Tibial artery (tissue), 4 donors: Measurements from ENCODE around the gene LZTS2.

Source experiments
- DNase-seq, 2 donors: peaks; one replicate each; pipeline ENCODE4 v3.0.0-alpha.2; 2019
- H3K27ac ChIP-seq, 2 donors: fragments of 200-600 bp; sonication (generic) in 1 of 2; 1 replicate in 1 of 2; 2 replicates in 1 of 2; pipeline ENCODE4 v1.5.1; 2018 to 2019; ENCODE audit warnings: mild to moderate bottlenecking in 1 of 2
- H3K27me3 ChIP-seq, 2 donors: fragments of 200-600 bp; sonication (generic) in 1 of 2; one replicate each; pipeline versions ENCODE4 v1.5.1 to v1.6.0; 2016 to 2019
- H3K36me3 ChIP-seq, 3 donors: fragments of 200-600 bp; sonication (generic) in 2 of 3; one replicate each; pipeline ENCODE4 v1.5.1; 2016 to 2019; ENCODE audit warnings: mild to moderate bottlenecking in 2 of 3
- H3K4me1 ChIP-seq, 4 donors: fragments of 200-600 bp; sonication (generic) in 2 of 4; 1 replicate in 3 of 4; 2 replicates in 1 of 4; pipeline ENCODE4 v1.5.1; 2016 to 2019
- H3K4me3 ChIP-seq, 2 donors: fragments of 200-600 bp; sonication (generic) in 1 of 2; 1 replicate in 1 of 2; 2 replicates in 1 of 2; pipeline ENCODE4 v1.5.1; 2018 to 2019; ENCODE audit warnings: mild to moderate bottlenecking in 2 of 2
- H3K9me3 ChIP-seq, 3 donors: fragments of 200-600 bp; sonication (generic) in 1 of 3; one replicate each; pipeline ENCODE4 v1.5.1; 2016 to 2019
- CTCF ChIP-seq, 2 experiments: fragments of 200-600 bp in 1 of 2; fragments of 450-650 bp in 1 of 2; IDR thresholded peaks; one replicate each; pipeline ENCODE4 v1.5.1; 2017 to 2019; ENCODE audit warnings: antibody characterized with exemption in 2 of 2, mild to moderate bottlenecking in 1 of 2, moderate library complexity in 1 of 2
- intact Hi-C: fragments of 100-400 bp; cut with DNase I; formaldehyde crosslinking; loops from one replicate; pipeline ENCODE4 v1.15.0; 2023; ENCODE audit warnings: low total_unique reads

LZTS2 gene

GRCh38 chr10:101019440-101019703 is 19.8 kb downstream of the LZTS2 start:
- intact Hi-C loops: no loop called here
- no peak for TF ChIP-seq CTCF (IDR thresholded peaks at IDR 0.05)
- H3K27ac ChIP-seq: no peak overlapping the region
- H3K4me3 ChIP-seq: no peak overlapping the region
- no peaks in the 10 kb centered on the region for H3K36me3 ChIP-seq
- no peak for DNase-seq
- no peaks in the 10 kb centered on the region for H3K9me3 ChIP-seq
- H3K27me3 ChIP-seq: peaks cover 0 to 54% of the 10 kb centered on the region in 2 donors
- H3K4me1 ChIP-seq: peaks cover 0 to 7% (median 6%) of the 10 kb centered on the region in 4 donors

- DNase-seq: no peak
- intact Hi-C loops: no loop called here
- H3K27me3 ChIP-seq: peaks cover 0 to 53% of the 10 kb centered on the region in 2 donors
Observed at GRCh38 chr10:101020427-101021075, 20.9 kb downstream of the LZTS2 start.

GRCh38 chr10:101021239-101021638 is 21.6 kb downstream of the LZTS2 start:
- Histone ChIP-seq H3K27ac (no peak overlapping the region), H3K4me1 (peaks cover 0 to 7% (median 6%) of the 10 kb centered on the region in 4 donors), H3K36me3 (no peaks in the 10 kb centered on the region), H3K9me3 (no peaks in the 10 kb centered on the region), H3K4me3 (no peak overlapping the region), H3K27me3 (peaks cover 0 to 47% of the 10 kb centered on the region in 2 donors)
- DNase-seq: no peak
- TF ChIP-seq CTCF (IDR thresholded peaks at IDR 0.05): no peak
- intact Hi-C loops: no loop called here

More at GRCh38 chr10:101020427-101021075, 20.9 kb downstream of the LZTS2 start:
- Histone ChIP-seq H3K36me3 (no peaks in the 10 kb centered on the region), H3K9me3 (no peaks in the 10 kb centered on the region), H3K27ac (no peak overlapping the region), H3K4me1 (peaks cover 0 to 7% (median 6%) of the 10 kb centered on the region in 4 donors), H3K4me3 (no peak overlapping the region)
- TF ChIP-seq CTCF (IDR thresholded peaks at IDR 0.05): no peak

GRCh38 chr10:101021692-101022251 is 22.2 kb downstream of the LZTS2 start:
- H3K27ac ChIP-seq: no peak overlapping the region
- no peaks in the 10 kb centered on the region for H3K9me3 ChIP-seq
- H3K4me1 ChIP-seq: peaks cover 0 to 7% (median 6%) of the 10 kb centered on the region in 4 donors
- DNase-seq: no peak
- H3K27me3 ChIP-seq: peaks cover 0 to 41% of the 10 kb centered on the region in 2 donors
- no peak for TF ChIP-seq CTCF (IDR thresholded peaks at IDR 0.05)
- H3K36me3 ChIP-seq: no peaks in the 10 kb centered on the region
- no peak overlapping the region for H3K4me3 ChIP-seq
- intact Hi-C loops: no loop called here

GRCh38 chr10:101022967-101023705 is 23.5 kb downstream of the LZTS2 start:
- no peak overlapping the region for H3K4me3 ChIP-seq
- no peaks in the 10 kb centered on the region for H3K36me3 ChIP-seq
- intact Hi-C loops: no loop called here
- H3K9me3 ChIP-seq: no peaks in the 10 kb centered on the region
- no peak overlapping the region for H3K27ac ChIP-seq
- peaks cover 0 to 7% (median 6%) of the 10 kb centered on the region in 4 donors for H3K4me1 ChIP-seq
- DNase-seq: no peak
- TF ChIP-seq CTCF (IDR thresholded peaks at IDR 0.05): no peak
- H3K27me3 ChIP-seq: peaks cover 0 to 32% of the 10 kb centered on the region in 2 donors
